WTC11 (cell line): ENCODE results near the gene KRTAP10-9. TPM values are rescaled to one million over a fixed set of nuclear protein-coding genes. Genes with fewer than 3 reads are reported as not detected.

ENCODE experiments used
- ATAC-seq: fragments of 200-7000 bp; cut with Tn5 transposase; 2 replicates; pipeline ENCODE4 v1.10.0; 2021; ENCODE audit warnings: mild to moderate bottlenecking, moderate library complexity
- CTCF ChIA-PET: fragments of 300-600 bp; sonication (Branson Sonifier 250); formaldehyde crosslinking; loops from one replicate; lab custom pipeline; 2021; ENCODE audit warnings: antibody characterized with exemption; lab: Charles Lee
- POLR2A ChIA-PET: fragments of 350-600 bp; sonication (Branson Sonifier 250); formaldehyde crosslinking; loops from one replicate; lab custom pipeline; 2021; ENCODE audit warnings: antibody characterized with exemption; lab: Charles Lee
- DNase-seq: peaks from one replicate; pipeline ENCODE4 v3.0.0; 2021; ENCODE audit warnings: low spot score
- H3K27ac Mint-ChIP-seq: 2 replicates; pipeline ENCODE4 v1.8.0; 2021; ENCODE audit warnings: mixed read lengths
- H3K27me3 Mint-ChIP-seq: 2 replicates; pipeline ENCODE4 v1.8.0; 2021; ENCODE audit warnings: low read depth, mild to moderate bottlenecking, moderate library complexity, mixed read lengths
- H3K36me3 Mint-ChIP-seq: 2 replicates; pipeline ENCODE4 v1.8.0; 2021; ENCODE audit warnings: mixed read lengths
- H3K4me1 Mint-ChIP-seq: 2 replicates; pipeline ENCODE4 v1.8.0; 2022; ENCODE audit warnings: mixed read lengths
- H3K4me3 Mint-ChIP-seq: 2 replicates; pipeline ENCODE4 v1.8.0; 2021; ENCODE audit warnings: mild to moderate bottlenecking, moderate library complexity, mixed read lengths
- H3K9me3 Mint-ChIP-seq: 2 replicates; pipeline ENCODE4 v1.8.0; 2021; ENCODE audit warnings: mixed read lengths
- CREB1 ChIP-seq: sonication (generic); formaldehyde crosslinking; IDR thresholded peaks from 2 replicates; pipeline ENCODE4 v1.8.0; 2023; ENCODE audit warnings: mild to moderate bottlenecking, missing genetic modification reagents
- CREM ChIP-seq: sonication (generic); formaldehyde crosslinking; IDR thresholded peaks from 2 replicates; pipeline ENCODE4 v1.8.1; 2022; ENCODE audit warnings: mild to moderate bottlenecking, missing genetic modification reagents, moderate library complexity
- ESRRA ChIP-seq: sonication (generic); formaldehyde crosslinking; IDR thresholded peaks from 2 replicates; pipeline ENCODE4 v1.8.1; 2022; ENCODE audit warnings: mild to moderate bottlenecking, missing genetic modification reagents, borderline replicate concordance
- FOXJ3 ChIP-seq: sonication (generic); formaldehyde crosslinking; IDR thresholded peaks from 2 replicates; pipeline ENCODE4 v1.9.0; 2021; ENCODE audit warnings: missing genetic modification reagents, mild to moderate bottlenecking, borderline replicate concordance
- FOXK1 ChIP-seq: sonication (generic); formaldehyde crosslinking; IDR thresholded peaks from 2 replicates; pipeline ENCODE4 v1.8.0; 2022; ENCODE audit warnings: mild to moderate bottlenecking, moderate library complexity, missing genetic modification reagents
- FOXP1 ChIP-seq: sonication (generic); formaldehyde crosslinking; IDR thresholded peaks from 2 replicates; pipeline ENCODE4 v1.8.0; 2022; ENCODE audit warnings: missing genetic modification reagents, mild to moderate bottlenecking, moderate library complexity, borderline replicate concordance
- MYBL2 ChIP-seq: sonication (generic); formaldehyde crosslinking; IDR thresholded peaks from 2 replicates; pipeline ENCODE4 v1.8.1; 2023; ENCODE audit warnings: mild to moderate bottlenecking, moderate library complexity, missing genetic modification reagents
- NR1H2 ChIP-seq: sonication (generic); formaldehyde crosslinking; IDR thresholded peaks from 2 replicates; pipeline ENCODE4 v1.9.0; 2021; ENCODE audit warnings: mild to moderate bottlenecking, moderate library complexity, missing genetic modification reagents
- PRRX2 ChIP-seq: fragments of 250-450 bp; sonication (Bioruptor Pico); IDR thresholded peaks from 2 replicates; pipeline ENCODE4 v1.8.0; 2021; ENCODE audit warnings: mild to moderate bottlenecking
- TCF7 ChIP-seq: sonication (generic); formaldehyde crosslinking; IDR thresholded peaks from 2 replicates; pipeline ENCODE4 v1.8.0; 2022; ENCODE audit warnings: mild to moderate bottlenecking, low read depth, missing genetic modification reagents, moderate library complexity
- ZNF263 ChIP-seq: sonication (generic); formaldehyde crosslinking; IDR thresholded peaks from 2 replicates; pipeline ENCODE4 v1.8.1; 2022; ENCODE audit warnings: low read depth, mild to moderate bottlenecking, moderate library complexity, missing genetic modification reagents
- ZNF416 ChIP-seq: fragments of 250-450 bp; sonication (Bioruptor Pico); IDR thresholded peaks from 2 replicates; pipeline ENCODE4 v1.9.0; 2021; ENCODE audit warnings: mild to moderate bottlenecking, inconsistent platforms
- ZNF671 ChIP-seq: fragments of 250-450 bp; sonication (Bioruptor Pico); IDR thresholded peaks from 2 replicates; pipeline ENCODE4 v1.8.0; 2021; ENCODE audit warnings: mild to moderate bottlenecking
- total RNA-seq: library from RNA; stranded (reverse); gene quantifications from 3 replicates; pipeline ENCODE4 v1.2.3, GENCODE V29; 2021
- TF ChIP-seq, protein P1 (sequence below): sonication (generic); formaldehyde crosslinking; IDR thresholded peaks from 2 replicates; pipeline ENCODE4 v1.8.0; 2022; ENCODE audit warnings: mild to moderate bottlenecking, missing genetic modification reagents
- TF ChIP-seq, protein P2 (sequence below): sonication (generic); formaldehyde crosslinking; conservative IDR thresholded peaks from 2 replicates; pipeline ENCODE4 v1.8.1; 2022; ENCODE audit warnings: mild to moderate bottlenecking, missing genetic modification reagents
- TF ChIP-seq, protein P3 (sequence below): sonication (generic); formaldehyde crosslinking; IDR thresholded peaks from 2 replicates; pipeline ENCODE4 v1.8.0; 2023; ENCODE audit warnings: missing genetic modification reagents, mild to moderate bottlenecking, borderline replicate concordance
- TF ChIP-seq, protein P4 (sequence below): fragments of 250-450 bp; sonication (Bioruptor Pico); IDR thresholded peaks from 2 replicates; pipeline ENCODE4 v1.9.0; 2021; ENCODE audit warnings: mild to moderate bottlenecking
- TF ChIP-seq, protein P5 (sequence below): sonication (generic); formaldehyde crosslinking; IDR thresholded peaks from 2 replicates; pipeline ENCODE4 v1.8.0; 2022; ENCODE audit warnings: mild to moderate bottlenecking, missing genetic modification reagents
- TF ChIP-seq, protein P6 (sequence below): fragments of 200-600 bp; IDR thresholded peaks from 2 replicates; pipeline ENCODE4 v1.8.0; 2022; ENCODE audit warnings: antibody characterized with exemption

KRTAP10-9 gene
- total RNA-seq, 1 experiment from 2014 or later: not detected

DNA sequence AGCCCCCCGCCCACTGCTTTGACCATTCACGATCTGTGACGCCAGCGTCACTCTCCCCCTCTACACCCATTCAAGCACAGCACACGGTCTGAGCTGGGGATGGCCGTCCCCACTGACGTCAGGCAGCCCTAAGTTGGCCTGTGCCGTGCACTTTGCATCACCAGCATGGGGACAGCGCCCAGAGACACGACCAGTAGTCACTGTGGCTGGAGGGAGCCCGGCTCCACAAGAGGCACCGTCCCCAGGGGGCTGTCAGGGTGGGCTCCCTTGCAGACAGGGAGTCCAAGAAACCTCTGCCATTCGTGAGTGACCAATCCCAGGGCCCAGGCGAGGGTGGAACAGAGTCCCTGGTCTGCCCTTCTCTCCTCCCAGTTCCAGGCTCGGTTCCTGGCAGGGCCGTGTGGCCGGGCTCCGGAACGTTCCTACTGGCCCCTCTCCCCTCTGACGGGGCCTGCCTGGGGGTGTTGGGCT lies 12.7 kb upstream of the KRTAP10-9 start:
- ChIA-PET CTCF (no interaction called here), POLR2A (no interaction called here)
- no peak overlapping the region for H3K27ac Mint-ChIP-seq
- H3K9me3 Mint-ChIP-seq: peaks cover 33% of the 10 kb centered on the region
- H3K4me3 Mint-ChIP-seq: no peak overlapping the region
- H3K36me3 Mint-ChIP-seq: peaks cover 36% of the 10 kb centered on the region
- TF ChIP-seq, protein P1, sequence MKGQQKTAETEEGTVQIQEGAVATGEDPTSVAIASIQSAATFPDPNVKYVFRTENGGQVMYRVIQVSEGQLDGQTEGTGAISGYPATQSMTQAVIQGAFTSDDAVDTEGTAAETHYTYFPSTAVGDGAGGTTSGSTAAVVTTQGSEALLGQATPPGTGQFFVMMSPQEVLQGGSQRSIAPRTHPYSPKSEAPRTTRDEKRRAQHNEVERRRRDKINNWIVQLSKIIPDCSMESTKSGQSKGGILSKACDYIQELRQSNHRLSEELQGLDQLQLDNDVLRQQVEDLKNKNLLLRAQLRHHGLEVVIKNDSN (CRISPR knock-in tag): no peak
- TF ChIP-seq, protein P2, sequence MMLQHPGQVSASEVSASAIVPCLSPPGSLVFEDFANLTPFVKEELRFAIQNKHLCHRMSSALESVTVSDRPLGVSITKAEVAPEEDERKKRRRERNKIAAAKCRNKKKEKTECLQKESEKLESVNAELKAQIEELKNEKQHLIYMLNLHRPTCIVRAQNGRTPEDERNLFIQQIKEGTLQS: no peak
- TF ChIP-seq CREM (CRISPR knock-in tag): no peak
- no peak for TF ChIP-seq ESRRA
- no peak for TF ChIP-seq ZNF416 (CRISPR knock-in tag)
- TF ChIP-seq, protein P3, sequence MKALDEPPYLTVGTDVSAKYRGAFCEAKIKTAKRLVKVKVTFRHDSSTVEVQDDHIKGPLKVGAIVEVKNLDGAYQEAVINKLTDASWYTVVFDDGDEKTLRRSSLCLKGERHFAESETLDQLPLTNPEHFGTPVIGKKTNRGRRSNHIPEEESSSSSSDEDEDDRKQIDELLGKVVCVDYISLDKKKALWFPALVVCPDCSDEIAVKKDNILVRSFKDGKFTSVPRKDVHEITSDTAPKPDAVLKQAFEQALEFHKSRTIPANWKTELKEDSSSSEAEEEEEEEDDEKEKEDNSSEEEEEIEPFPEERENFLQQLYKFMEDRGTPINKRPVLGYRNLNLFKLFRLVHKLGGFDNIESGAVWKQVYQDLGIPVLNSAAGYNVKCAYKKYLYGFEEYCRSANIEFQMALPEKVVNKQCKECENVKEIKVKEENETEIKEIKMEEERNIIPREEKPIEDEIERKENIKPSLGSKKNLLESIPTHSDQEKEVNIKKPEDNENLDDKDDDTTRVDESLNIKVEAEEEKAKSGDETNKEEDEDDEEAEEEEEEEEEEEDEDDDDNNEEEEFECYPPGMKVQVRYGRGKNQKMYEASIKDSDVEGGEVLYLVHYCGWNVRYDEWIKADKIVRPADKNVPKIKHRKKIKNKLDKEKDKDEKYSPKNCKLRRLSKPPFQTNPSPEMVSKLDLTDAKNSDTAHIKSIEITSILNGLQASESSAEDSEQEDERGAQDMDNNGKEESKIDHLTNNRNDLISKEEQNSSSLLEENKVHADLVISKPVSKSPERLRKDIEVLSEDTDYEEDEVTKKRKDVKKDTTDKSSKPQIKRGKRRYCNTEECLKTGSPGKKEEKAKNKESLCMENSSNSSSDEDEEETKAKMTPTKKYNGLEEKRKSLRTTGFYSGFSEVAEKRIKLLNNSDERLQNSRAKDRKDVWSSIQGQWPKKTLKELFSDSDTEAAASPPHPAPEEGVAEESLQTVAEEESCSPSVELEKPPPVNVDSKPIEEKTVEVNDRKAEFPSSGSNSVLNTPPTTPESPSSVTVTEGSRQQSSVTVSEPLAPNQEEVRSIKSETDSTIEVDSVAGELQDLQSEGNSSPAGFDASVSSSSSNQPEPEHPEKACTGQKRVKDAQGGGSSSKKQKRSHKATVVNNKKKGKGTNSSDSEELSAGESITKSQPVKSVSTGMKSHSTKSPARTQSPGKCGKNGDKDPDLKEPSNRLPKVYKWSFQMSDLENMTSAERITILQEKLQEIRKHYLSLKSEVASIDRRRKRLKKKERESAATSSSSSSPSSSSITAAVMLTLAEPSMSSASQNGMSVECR (CRISPR knock-in tag): no peak
- no peak for TF ChIP-seq FOXK1 (CRISPR knock-in tag)
- TF ChIP-seq, protein P4, sequence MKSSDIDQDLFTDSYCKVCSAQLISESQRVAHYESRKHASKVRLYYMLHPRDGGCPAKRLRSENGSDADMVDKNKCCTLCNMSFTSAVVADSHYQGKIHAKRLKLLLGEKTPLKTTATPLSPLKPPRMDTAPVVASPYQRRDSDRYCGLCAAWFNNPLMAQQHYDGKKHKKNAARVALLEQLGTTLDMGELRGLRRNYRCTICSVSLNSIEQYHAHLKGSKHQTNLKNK (CRISPR knock-in tag): no peak
- no peak for TF ChIP-seq MYBL2
- no peak for TF ChIP-seq ZNF671 (CRISPR knock-in tag)
- TF ChIP-seq ZNF263 (CRISPR knock-in tag): no peak
- TF ChIP-seq CREB1 (CRISPR knock-in tag): no peak
- no peak for TF ChIP-seq FOXJ3 (CRISPR knock-in tag)
- TF ChIP-seq, protein P5, sequence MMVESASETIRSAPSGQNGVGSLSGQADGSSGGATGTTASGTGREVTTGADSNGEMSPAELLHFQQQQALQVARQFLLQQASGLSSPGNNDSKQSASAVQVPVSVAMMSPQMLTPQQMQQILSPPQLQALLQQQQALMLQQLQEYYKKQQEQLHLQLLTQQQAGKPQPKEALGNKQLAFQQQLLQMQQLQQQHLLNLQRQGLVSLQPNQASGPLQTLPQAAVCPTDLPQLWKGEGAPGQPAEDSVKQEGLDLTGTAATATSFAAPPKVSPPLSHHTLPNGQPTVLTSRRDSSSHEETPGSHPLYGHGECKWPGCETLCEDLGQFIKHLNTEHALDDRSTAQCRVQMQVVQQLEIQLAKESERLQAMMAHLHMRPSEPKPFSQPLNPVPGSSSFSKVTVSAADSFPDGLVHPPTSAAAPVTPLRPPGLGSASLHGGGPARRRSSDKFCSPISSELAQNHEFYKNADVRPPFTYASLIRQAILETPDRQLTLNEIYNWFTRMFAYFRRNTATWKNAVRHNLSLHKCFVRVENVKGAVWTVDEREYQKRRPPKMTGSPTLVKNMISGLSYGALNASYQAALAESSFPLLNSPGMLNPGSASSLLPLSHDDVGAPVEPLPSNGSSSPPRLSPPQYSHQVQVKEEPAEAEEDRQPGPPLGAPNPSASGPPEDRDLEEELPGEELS (CRISPR knock-in tag): no peak
- TF ChIP-seq FOXP1 (CRISPR knock-in tag): no peak
- no peak for TF ChIP-seq NR1H2 (CRISPR knock-in tag)
- TF ChIP-seq TCF7 (CRISPR knock-in tag): no peak
- peaks cover 4% of the 10 kb centered on the region for H3K27me3 Mint-ChIP-seq
- peaks cover 31% of the 10 kb centered on the region for H3K4me1 Mint-ChIP-seq
- ATAC-seq (no peak), DNase-seq (no peak)

DNA sequence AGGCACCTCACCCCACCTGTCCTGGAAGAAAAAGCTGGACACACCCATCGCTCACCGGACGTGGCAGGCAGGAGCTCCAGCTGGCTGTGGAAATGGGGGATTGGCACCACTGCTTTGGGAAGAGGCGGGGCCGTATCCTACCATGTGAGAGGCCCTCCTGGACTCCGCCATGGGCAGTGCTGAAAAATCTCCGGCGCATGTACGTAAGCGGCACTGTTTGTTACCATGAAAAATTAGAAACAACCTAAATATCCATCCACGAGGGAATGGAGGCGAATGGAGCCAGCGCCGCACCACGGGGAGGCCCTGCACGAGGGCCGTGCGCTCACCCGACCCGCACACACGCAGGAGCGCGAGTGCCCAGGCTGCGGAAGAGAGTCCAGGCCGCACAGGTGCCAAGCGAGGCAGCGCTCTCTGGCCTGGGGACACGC lies 11.9 kb upstream of the KRTAP10-9 start:
- no peak for DNase-seq
- peaks cover 36% of the 10 kb centered on the region for H3K36me3 Mint-ChIP-seq
- peaks cover 33% of the 10 kb centered on the region for H3K9me3 Mint-ChIP-seq
- no peak overlapping the region for H3K4me3 Mint-ChIP-seq
- H3K4me1 Mint-ChIP-seq: peaks cover 31% of the 10 kb centered on the region
- TF ChIP-seq ZNF263 (CRISPR knock-in tag) (no peak), PRRX2 (CRISPR knock-in tag) (no peak), FOXK1 (CRISPR knock-in tag) (no peak)
- TF ChIP-seq, protein P6, sequence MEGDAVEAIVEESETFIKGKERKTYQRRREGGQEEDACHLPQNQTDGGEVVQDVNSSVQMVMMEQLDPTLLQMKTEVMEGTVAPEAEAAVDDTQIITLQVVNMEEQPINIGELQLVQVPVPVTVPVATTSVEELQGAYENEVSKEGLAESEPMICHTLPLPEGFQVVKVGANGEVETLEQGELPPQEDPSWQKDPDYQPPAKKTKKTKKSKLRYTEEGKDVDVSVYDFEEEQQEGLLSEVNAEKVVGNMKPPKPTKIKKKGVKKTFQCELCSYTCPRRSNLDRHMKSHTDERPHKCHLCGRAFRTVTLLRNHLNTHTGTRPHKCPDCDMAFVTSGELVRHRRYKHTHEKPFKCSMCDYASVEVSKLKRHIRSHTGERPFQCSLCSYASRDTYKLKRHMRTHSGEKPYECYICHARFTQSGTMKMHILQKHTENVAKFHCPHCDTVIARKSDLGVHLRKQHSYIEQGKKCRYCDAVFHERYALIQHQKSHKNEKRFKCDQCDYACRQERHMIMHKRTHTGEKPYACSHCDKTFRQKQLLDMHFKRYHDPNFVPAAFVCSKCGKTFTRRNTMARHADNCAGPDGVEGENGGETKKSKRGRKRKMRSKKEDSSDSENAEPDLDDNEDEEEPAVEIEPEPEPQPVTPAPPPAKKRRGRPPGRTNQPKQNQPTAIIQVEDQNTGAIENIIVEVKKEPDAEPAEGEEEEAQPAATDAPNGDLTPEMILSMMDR: no peak
- CTCF ChIA-PET: no interaction called here
- POLR2A ChIA-PET: no interaction called here
- ATAC-seq: no peak
- H3K27ac Mint-ChIP-seq: no peak overlapping the region
- H3K27me3 Mint-ChIP-seq: peaks cover 4% of the 10 kb centered on the region
